PC-9 (cell line): ENCODE measurements around the gene ADGRG4. TPM values are rescaled to one million over a fixed set of nuclear protein-coding genes. Genes with fewer than 3 reads are reported as not detected.

Experiments
- BruUV-seq: library from RNA; stranded (reverse); fragments of 400-500 nt; replicated peaks from 2 replicates; lab custom pipeline; 2021; lab: Mats Ljungman, UMichigan
- CTCF ChIA-PET: fragments of 300-600 bp; sonication (Branson Sonifier 250); formaldehyde crosslinking; loops from one replicate; lab custom pipeline; 2022; ENCODE audit warnings: antibody characterized with exemption; lab: Charles Lee
- POLR2A ChIA-PET: fragments of 300-600 bp; sonication (Branson Sonifier 250); formaldehyde crosslinking; loops from one replicate; lab custom pipeline; 2022; ENCODE audit warnings: antibody characterized with exemption; ENCODE audit not compliant: unreplicated experiment; lab: Charles Lee
- DNase-seq, 2 experiments: peaks; one replicate each; pipeline versions ENCODE4 v3.0.0 to v3.0.0-alpha.2; 2015 to 2022; ENCODE audit warnings: mixed read lengths in 1 of 2
- H2AFZ ChIP-seq: fragments of 200-600 bp; sonication (generic); 2 replicates; pipeline ENCODE4 v1.8.1; 2017; ENCODE audit warnings: antibody characterized with exemption
- H3F3A ChIP-seq: fragments of 200-600 bp; sonication (generic); 2 replicates; pipeline ENCODE4 v1.8.1; 2017; ENCODE audit warnings: antibody characterized with exemption, mild to moderate bottlenecking, low read depth; ENCODE audit not compliant: insufficient read depth
- H3K27ac ChIP-seq: fragments of 200-600 bp; sonication (generic); 2 replicates; pipeline ENCODE4 v1.6.1; 2016; ENCODE audit warnings: mixed run types
- H3K27me3 ChIP-seq: fragments of 200-600 bp; sonication (generic); 2 replicates; pipeline ENCODE4 v1.6.1; 2016; ENCODE audit warnings: low read depth, mixed run types; ENCODE audit not compliant: insufficient read depth
- H3K36me3 ChIP-seq: fragments of 200-600 bp; sonication (generic); 2 replicates; pipeline ENCODE4 v1.6.1; 2016; ENCODE audit warnings: low read depth, mixed run types
- H3K4me1 ChIP-seq: fragments of 200-600 bp; sonication (generic); replicated peaks from 2 replicates; pipeline ENCODE4 v1.6.1; 2016; ENCODE audit warnings: mixed run types; ENCODE audit not compliant: insufficient read depth
- H3K4me2 ChIP-seq: fragments of 200-600 bp; sonication (generic); 2 replicates; pipeline ENCODE4 v1.6.1; 2017; ENCODE audit warnings: mixed run types
- H3K4me3 ChIP-seq: fragments of 200-600 bp; sonication (generic); 2 replicates; pipeline ENCODE4 v1.6.1; 2016; ENCODE audit warnings: mixed run types
- H3K79me2 ChIP-seq: fragments of 200-600 bp; sonication (generic); 2 replicates; pipeline ENCODE4 v1.6.1; 2017; ENCODE audit warnings: low read depth, mixed run types
- H3K9me2 ChIP-seq: fragments of 200-600 bp; sonication (generic); 2 replicates; pipeline ENCODE4 v1.8.1; 2017; ENCODE audit warnings: mild to moderate bottlenecking; ENCODE audit not compliant: insufficient read depth
- H3K9me3 ChIP-seq: fragments of 200-600 bp; sonication (generic); 2 replicates; pipeline ENCODE4 v1.8.1; 2016; ENCODE audit warnings: low read depth; ENCODE audit not compliant: insufficient read depth
- H4K20me1 ChIP-seq: fragments of 200-600 bp; sonication (generic); 2 replicates; pipeline ENCODE4 v1.8.1; 2017; ENCODE audit not compliant: insufficient read depth
- CTCF ChIP-seq: fragments of 200-600 bp; sonication (generic); conservative IDR thresholded peaks from 2 replicates; pipeline ENCODE4 v1.6.1; 2017; ENCODE audit warnings: mixed run types, antibody characterized with exemption, mild to moderate bottlenecking, moderate library complexity
- EZH2 ChIP-seq: fragments of 200-600 bp; sonication (generic); IDR thresholded peaks from 2 replicates; pipeline ENCODE4 v1.8.0; 2017; ENCODE audit warnings: antibody characterized with exemption, low read depth
- intact Hi-C: fragments of 100-400 bp; cut with micrococcal nuclease; formaldehyde crosslinking; loops from one replicate; pipeline ENCODE4 v1.10.0; 2022; ENCODE audit not compliant: unreplicated experiment
- total RNA-seq: library from RNA; stranded (reverse); gene quantifications from 2 replicates; pipeline ENCODE4 v1.2.3, GENCODE V29; 2021

Gene ADGRG4
- total RNA-seq, 1 experiment from 2014 or later: not detected

- H3F3A ChIP-seq: no peaks in the 10 kb centered on the region
- no peaks in the 10 kb centered on the region for H4K20me1 ChIP-seq
- TF ChIP-seq EZH2 (no peak), CTCF (no peak)
- no peak overlapping the region for H3K4me3 ChIP-seq
- no peaks in the 10 kb centered on the region for H3K27me3 ChIP-seq
- H2AFZ ChIP-seq: no peak overlapping the region
- peaks cover 25% of the 10 kb centered on the region for H3K4me1 ChIP-seq
- no peak for DNase-seq
- ChIA-PET POLR2A (interaction anchor here (0.6 kb wide), 1 partner anchor 886 kb away, joined by 8 read pairs; no protein-coding TSS in a partner anchor), CTCF (interaction anchor here (0.7 to 1.4 kb wide), 3 partner anchors 104 to 242 kb away, joined by 3 to 6 read pairs (median 4); no protein-coding TSS in a partner anchor)
- no TSS peak for BruUV-seq
- no peaks in the 10 kb centered on the region for H3K9me2 ChIP-seq
- no peak overlapping the region for H3K4me2 ChIP-seq
- H3K36me3 ChIP-seq: no peaks in the 10 kb centered on the region
- H3K27ac ChIP-seq: no peak overlapping the region
- no peaks in the 10 kb centered on the region for H3K9me3 ChIP-seq
- H3K79me2 ChIP-seq: no peaks in the 10 kb centered on the region
- intact Hi-C loops: loop anchor here (2.0 to 5.0 kb wide), 3 partner anchors 99 to 425 kb away; no protein-coding TSS in a partner anchor
Measured at GRCh38 chrX:136269921-136270320, 30.8 kb upstream of the ADGRG4 start.

GRCh38 chrX:136271300-136271699 is 29.5 kb upstream of the ADGRG4 start:
- intact Hi-C loops: no loop called here
- no peaks in the 10 kb centered on the region for H3K36me3 ChIP-seq
- CTCF ChIA-PET: interaction anchor here (0.5 kb wide), 1 partner anchor 201 kb away, joined by 11 read pairs; no protein-coding TSS in a partner anchor

GRCh38 chrX:136272325-136272724 is 28.4 kb upstream of the ADGRG4 start:
- Histone ChIP-seq H3K9me2 (no peaks in the 10 kb centered on the region), H3K4me1 (peaks cover 20% of the 10 kb centered on the region), H3K27me3 (no peaks in the 10 kb centered on the region), H2AFZ (no peak overlapping the region), H3K36me3 (no peaks in the 10 kb centered on the region), H3K9me3 (no peaks in the 10 kb centered on the region), H3F3A (no peaks in the 10 kb centered on the region), H3K79me2 (no peaks in the 10 kb centered on the region), H3K27ac (no peak overlapping the region), H4K20me1 (no peaks in the 10 kb centered on the region), H3K4me3 (no peak overlapping the region), H3K4me2 (no peak overlapping the region)
- intact Hi-C loops: no loop called here
- ChIA-PET POLR2A (no interaction called here), CTCF (no interaction called here)
- DNase-seq: no peak
- BruUV-seq: no TSS peak
- TF ChIP-seq EZH2: no peak
- no peak for TF ChIP-seq CTCF

More at GRCh38 chrX:136271300-136271699, 29.5 kb upstream of the ADGRG4 start:
- Histone ChIP-seq H3K4me2 (no peak overlapping the region), H3K9me2 (no peaks in the 10 kb centered on the region), H3K27ac (no peak overlapping the region), H2AFZ (no peak overlapping the region), H4K20me1 (no peaks in the 10 kb centered on the region), H3K27me3 (no peaks in the 10 kb centered on the region), H3K79me2 (no peaks in the 10 kb centered on the region), H3K9me3 (no peaks in the 10 kb centered on the region), H3K4me1 (peaks cover 20% of the 10 kb centered on the region), H3K4me3 (no peak overlapping the region), H3F3A (no peaks in the 10 kb centered on the region)
- POLR2A ChIA-PET: no interaction called here
- TF ChIP-seq EZH2 (no peak), CTCF (no peak)
- no peak for DNase-seq
- no TSS peak for BruUV-seq
